HepG2 (cell line): Measurements from ENCODE around the gene TPGS1. TPM values are rescaled to one million over a fixed set of nuclear protein-coding genes. Genes with fewer than 3 reads are reported as not detected.

Experiments used
- AHDC1 ChIP-seq: sonication (generic); formaldehyde crosslinking; IDR thresholded peaks from 2 replicates; pipeline ENCODE4 v1.5.1; 2020; ENCODE audit warnings: mild to moderate bottlenecking, missing genetic modification reagents, borderline replicate concordance
- CREB1 ChIP-seq, 2 experiments: fragments of 450-650 bp in 1 of 2; IDR thresholded peaks; 2 replicates each; pipeline ENCODE4 v1.6.1; 2016 to 2017; ENCODE audit warnings: control low read depth in 1 of 2, mild to moderate bottlenecking in 1 of 2, missing compliant biosample characterization in 1 of 2, missing genetic modification characterization in 1 of 2
- EEA1 ChIP-seq: sonication (generic); formaldehyde crosslinking; IDR thresholded peaks from 2 replicates; pipeline ENCODE4 v1.5.1; 2020; ENCODE audit warnings: mild to moderate bottlenecking, missing genetic modification reagents, borderline replicate concordance
- HNF1A ChIP-seq, 2 experiments: sonication (generic) in 1 of 2; formaldehyde crosslinking in 1 of 2; IDR thresholded peaks; 2 replicates each; pipeline versions ENCODE4 v1.4.0 to v1.6.1; 2016 to 2020; ENCODE audit warnings: borderline replicate concordance in 1 of 2, low read depth in 1 of 2, mild to moderate bottlenecking in 1 of 2, missing genetic modification reagents in 1 of 2
- JUN ChIP-seq: sonication (generic); formaldehyde crosslinking; IDR thresholded peaks from 2 replicates; pipeline ENCODE4 v1.4.0; 2020; ENCODE audit warnings: mild to moderate bottlenecking, missing genetic modification reagents
- KAT8 ChIP-seq: IDR thresholded peaks from 2 replicates; pipeline ENCODE4 v1.6.1; 2016; ENCODE audit warnings: missing genetic modification reagents, missing compliant biosample characterization
- NR2F1 ChIP-seq, 2 experiments: fragments of 450-650 bp in 1 of 2; formaldehyde crosslinking in 1 of 2; IDR thresholded peaks; 2 replicates each; pipeline versions ENCODE4 v1.5.0 to v1.6.1; 2016 to 2020; ENCODE audit warnings: mild to moderate bottlenecking in 1 of 2, missing compliant biosample characterization in 1 of 2, missing genetic modification reagents in 1 of 2, moderate library complexity in 1 of 2
- ZNF501 ChIP-seq: sonication (generic); formaldehyde crosslinking; IDR thresholded peaks from 2 replicates; pipeline ENCODE4 v1.5.1; 2020; ENCODE audit warnings: mild to moderate bottlenecking, moderate library complexity, missing genetic modification reagents
- ZNF609 ChIP-seq: sonication (generic); formaldehyde crosslinking; IDR thresholded peaks from 2 replicates; pipeline ENCODE4 v1.4.0; 2020; ENCODE audit warnings: mild to moderate bottlenecking, missing genetic modification reagents, borderline replicate concordance
- polyA plus RNA-seq, 8 experiments: library from polyadenylated mRNA; depleted of rRNA in 3 of 8; stranded (reverse) in 7 of 8; unstranded in 1 of 8; fragments of >200 nt; fragmentation: Illumina TruSeq in 4 of 8; extraction: Trizol in 4 of 8; gene quantifications; 2 replicates each; pipeline versions ENCODE4 v1.2.1 to v1.2.3, GENCODE V29; 2011 to 2016; ENCODE audit warnings: low read depth in 4 of 8, missing spikeins in 1 of 8, mixed read lengths in 1 of 8; ENCODE audit not compliant: insufficient read depth in 1 of 8
- total RNA-seq, 5 experiments: library from RNA; depleted of rRNA; stranded (reverse); fragments of >200 nt; fragmentation: Illumina TruSeq; extraction: Trizol; gene quantifications; 2 replicates each; pipeline ENCODE4 v1.2.3, GENCODE V29; 2016; ENCODE audit warnings: low read depth in 1 of 5
- TF ChIP-seq, protein P1 (sequence below): sonication (generic); formaldehyde crosslinking; IDR thresholded peaks from 2 replicates; pipeline ENCODE4 v1.4.0; 2020; ENCODE audit warnings: missing genetic modification reagents

Gene TPGS1
- total and polyA plus RNA-seq, 2 of the 13 experiments (the other 11 are each of a cell fraction or from before 2014, with no cell fraction given), result 1.1 to 6.2 TPM

- peak in 1 of 2 experiments; percentile 8; a peak in 1 of 4 replicates for TF ChIP-seq NR2F1 (CRISPR knock-in tag; IDR thresholded peaks at IDR 0.05)
- TF ChIP-seq JUN, result peak; percentile 94
- TF ChIP-seq KAT8 (CRISPR knock-in tag), result 0 out of 2 replicates have a peak, but pooled peaks have one; percentile 29
- peak; percentile 77 for TF ChIP-seq ZNF609 (CRISPR knock-in tag)
- TF ChIP-seq HNF1A (IDR thresholded peaks at IDR 0.05; ENCODE audit: low read depth), result no peak
- TF ChIP-seq HNF1A (CRISPR knock-in tag; IDR thresholded peaks at IDR 0.05; ENCODE audit: borderline replicate concordance), result peak; percentile 66; the same call in 1 of the 2 replicates
- TF ChIP-seq CREB1 (IDR thresholded peaks at IDR 0.05), result no peak
- TF ChIP-seq CREB1 (CRISPR knock-in tag; IDR thresholded peaks at IDR 0.05), result no peak
- TF ChIP-seq, protein P1, sequence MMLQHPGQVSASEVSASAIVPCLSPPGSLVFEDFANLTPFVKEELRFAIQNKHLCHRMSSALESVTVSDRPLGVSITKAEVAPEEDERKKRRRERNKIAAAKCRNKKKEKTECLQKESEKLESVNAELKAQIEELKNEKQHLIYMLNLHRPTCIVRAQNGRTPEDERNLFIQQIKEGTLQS (CRISPR knock-in tag), result peak; percentile 85
- TF ChIP-seq EEA1, result 0 out of 2 replicates have a peak, but pooled peaks have one; percentile 49
- TF ChIP-seq AHDC1 (CRISPR knock-in tag), result no peak
- peak; percentile 35; the same call in 1 of the 2 replicates for TF ChIP-seq ZNF501 (CRISPR knock-in tag)
These were observed 45.4 kb upstream of the TPGS1 start (continued) for GRCh38 chr19:461721-462551.
